ENCODE results near the gene CHST8.

The CHST8 gene

DNA sequence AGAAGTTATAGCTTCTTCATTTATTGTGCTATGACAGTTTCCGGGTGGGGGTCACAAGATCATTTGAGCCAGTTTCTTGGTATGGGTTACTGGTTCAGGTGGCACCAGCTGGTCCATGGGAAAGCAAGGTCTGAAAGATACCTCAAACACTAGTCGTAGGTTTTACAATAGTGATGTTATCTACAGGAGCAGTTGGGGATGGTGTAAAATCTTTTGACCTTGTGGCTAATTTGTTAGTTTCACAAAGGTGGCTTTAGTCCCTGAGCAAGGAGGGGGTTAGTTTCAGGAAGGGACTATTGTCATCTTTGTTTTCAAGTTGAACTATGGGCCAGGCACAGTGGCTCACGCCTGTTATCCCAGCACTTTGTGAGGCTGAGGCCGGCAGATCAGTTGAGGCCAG lies 24.6 kb downstream of the CHST8 start:
- no peak for DNase-seq (ENCODE audit: extremely low read depth, insufficient read length)
- no peak overlapping the region for H3K4me3 ChIP-seq (replicated peaks; ENCODE audit: low read depth, low read length)
- no peaks in the 10 kb centered on the region for H3K36me3 ChIP-seq (ENCODE audit: control insufficient read depth, insufficient read depth, low read length)
- TF ChIP-seq, protein P1, sequence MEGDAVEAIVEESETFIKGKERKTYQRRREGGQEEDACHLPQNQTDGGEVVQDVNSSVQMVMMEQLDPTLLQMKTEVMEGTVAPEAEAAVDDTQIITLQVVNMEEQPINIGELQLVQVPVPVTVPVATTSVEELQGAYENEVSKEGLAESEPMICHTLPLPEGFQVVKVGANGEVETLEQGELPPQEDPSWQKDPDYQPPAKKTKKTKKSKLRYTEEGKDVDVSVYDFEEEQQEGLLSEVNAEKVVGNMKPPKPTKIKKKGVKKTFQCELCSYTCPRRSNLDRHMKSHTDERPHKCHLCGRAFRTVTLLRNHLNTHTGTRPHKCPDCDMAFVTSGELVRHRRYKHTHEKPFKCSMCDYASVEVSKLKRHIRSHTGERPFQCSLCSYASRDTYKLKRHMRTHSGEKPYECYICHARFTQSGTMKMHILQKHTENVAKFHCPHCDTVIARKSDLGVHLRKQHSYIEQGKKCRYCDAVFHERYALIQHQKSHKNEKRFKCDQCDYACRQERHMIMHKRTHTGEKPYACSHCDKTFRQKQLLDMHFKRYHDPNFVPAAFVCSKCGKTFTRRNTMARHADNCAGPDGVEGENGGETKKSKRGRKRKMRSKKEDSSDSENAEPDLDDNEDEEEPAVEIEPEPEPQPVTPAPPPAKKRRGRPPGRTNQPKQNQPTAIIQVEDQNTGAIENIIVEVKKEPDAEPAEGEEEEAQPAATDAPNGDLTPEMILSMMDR (IDR thresholded peaks at IDR 0.05; ENCODE audit: insufficient read depth, low read length, poor library complexity, severe bottlenecking): no peak
- H3K27me3 ChIP-seq (replicated peaks; ENCODE audit: control insufficient read depth, insufficient read depth, low read length): no peaks in the 10 kb centered on the region

DNA sequence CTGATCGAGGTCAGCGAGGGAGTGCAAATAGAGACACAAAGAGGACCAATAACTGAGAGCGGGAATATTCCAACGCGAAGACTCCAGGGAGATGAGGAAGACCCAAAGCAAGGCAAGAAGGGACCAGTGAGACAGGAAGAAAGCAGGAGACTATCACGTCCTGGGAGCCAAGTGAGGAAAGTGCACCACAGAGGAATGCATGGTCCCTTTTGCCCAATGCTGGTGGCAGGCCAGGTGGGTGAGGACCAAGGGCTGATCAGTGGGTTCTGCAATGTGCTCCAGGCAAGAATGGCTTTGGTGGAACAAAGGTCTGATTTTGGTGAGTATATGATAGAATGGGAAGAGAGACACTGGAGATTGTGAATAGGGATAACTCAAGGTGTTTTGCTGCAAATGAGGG lies 25.4 kb downstream of the CHST8 start:
- no peaks in the 10 kb centered on the region for H3K27me3 ChIP-seq (replicated peaks; ENCODE audit: control insufficient read depth, insufficient read depth, low read length)
- no peak for DNase-seq (ENCODE audit: extremely low read depth, insufficient read length)
- H3K4me3 ChIP-seq (replicated peaks; ENCODE audit: low read depth, low read length): no peak overlapping the region
- TF ChIP-seq, protein P1 (IDR thresholded peaks at IDR 0.05; ENCODE audit: insufficient read depth, low read length, poor library complexity, severe bottlenecking): no peak
- no peaks in the 10 kb centered on the region for H3K36me3 ChIP-seq (ENCODE audit: control insufficient read depth, insufficient read depth, low read length)

DNA sequence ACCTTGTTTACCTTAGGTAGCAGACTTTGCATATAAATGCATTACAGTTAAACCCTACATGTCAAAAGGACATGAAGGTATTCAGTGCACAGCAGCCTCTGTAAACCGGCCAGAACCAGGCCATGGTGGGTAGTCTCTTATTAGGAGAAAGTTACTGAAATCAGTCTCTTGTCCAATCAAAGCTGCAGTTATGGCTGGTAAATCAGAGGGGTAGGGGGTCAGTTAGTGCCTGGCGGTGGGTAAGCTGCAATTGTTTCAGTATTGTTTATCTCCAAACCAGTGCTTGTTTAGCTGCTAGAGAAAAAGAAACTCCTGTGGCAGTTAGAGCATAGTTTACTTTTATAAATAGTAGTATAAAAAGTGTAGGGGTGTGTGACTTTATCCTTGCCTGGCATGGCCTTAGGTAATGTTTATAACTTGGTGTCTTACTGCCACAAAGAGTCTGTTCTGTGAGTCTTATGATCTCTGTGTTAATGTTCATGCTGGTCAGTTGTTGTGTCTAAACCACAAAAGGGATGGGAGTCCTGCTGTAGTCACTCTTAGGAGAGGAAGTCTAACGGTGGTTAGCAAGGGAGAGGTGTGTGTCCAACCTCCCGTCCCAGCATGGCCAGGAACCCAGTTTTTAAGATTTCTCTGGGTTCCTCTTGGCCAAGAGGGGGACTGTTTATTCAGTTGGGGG lies 28.0 kb downstream of the CHST8 start:
- Histone ChIP-seq H3K27me3 (replicated peaks; ENCODE audit: control insufficient read depth, insufficient read depth, low read length) (no peaks in the 10 kb centered on the region), H3K4me3 (replicated peaks; ENCODE audit: low read depth, low read length) (no peak overlapping the region), H3K36me3 (ENCODE audit: control insufficient read depth, insufficient read depth, low read length) (no peaks in the 10 kb centered on the region)
- no peak for DNase-seq (ENCODE audit: extremely low read depth, insufficient read length)
- TF ChIP-seq, protein P1 (IDR thresholded peaks at IDR 0.05; ENCODE audit: insufficient read depth, low read length, poor library complexity, severe bottlenecking): no peak

DNA sequence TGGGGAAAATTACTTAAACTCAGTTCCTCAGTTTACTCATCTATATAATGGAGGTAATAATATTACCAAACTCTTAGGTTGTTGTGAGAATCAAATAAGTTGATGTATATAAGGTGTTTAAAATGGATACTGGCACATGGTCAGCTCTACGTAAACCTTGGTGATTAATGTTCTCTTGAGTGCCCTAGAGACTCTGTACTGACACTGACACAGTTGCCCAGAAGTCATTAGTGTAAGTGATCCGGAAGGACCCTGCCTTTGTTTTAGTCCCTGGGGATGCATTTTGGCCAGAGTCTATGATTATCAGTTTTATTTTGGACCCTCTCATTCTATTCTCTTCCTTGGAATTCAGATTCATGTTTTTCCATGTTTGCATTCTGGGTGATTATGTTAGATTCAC lies 31.9 kb downstream of the CHST8 start:
- H3K27me3 ChIP-seq (replicated peaks; ENCODE audit: control insufficient read depth, insufficient read depth, low read length): no peaks in the 10 kb centered on the region
- H3K36me3 ChIP-seq (ENCODE audit: control insufficient read depth, insufficient read depth, low read length): no peaks in the 10 kb centered on the region
- no peak overlapping the region for H3K4me3 ChIP-seq (replicated peaks; ENCODE audit: low read depth, low read length)
- TF ChIP-seq, protein P1 (IDR thresholded peaks at IDR 0.05; ENCODE audit: insufficient read depth, low read length, poor library complexity, severe bottlenecking): no peak
- no peak for DNase-seq (ENCODE audit: extremely low read depth, insufficient read length)

DNA sequence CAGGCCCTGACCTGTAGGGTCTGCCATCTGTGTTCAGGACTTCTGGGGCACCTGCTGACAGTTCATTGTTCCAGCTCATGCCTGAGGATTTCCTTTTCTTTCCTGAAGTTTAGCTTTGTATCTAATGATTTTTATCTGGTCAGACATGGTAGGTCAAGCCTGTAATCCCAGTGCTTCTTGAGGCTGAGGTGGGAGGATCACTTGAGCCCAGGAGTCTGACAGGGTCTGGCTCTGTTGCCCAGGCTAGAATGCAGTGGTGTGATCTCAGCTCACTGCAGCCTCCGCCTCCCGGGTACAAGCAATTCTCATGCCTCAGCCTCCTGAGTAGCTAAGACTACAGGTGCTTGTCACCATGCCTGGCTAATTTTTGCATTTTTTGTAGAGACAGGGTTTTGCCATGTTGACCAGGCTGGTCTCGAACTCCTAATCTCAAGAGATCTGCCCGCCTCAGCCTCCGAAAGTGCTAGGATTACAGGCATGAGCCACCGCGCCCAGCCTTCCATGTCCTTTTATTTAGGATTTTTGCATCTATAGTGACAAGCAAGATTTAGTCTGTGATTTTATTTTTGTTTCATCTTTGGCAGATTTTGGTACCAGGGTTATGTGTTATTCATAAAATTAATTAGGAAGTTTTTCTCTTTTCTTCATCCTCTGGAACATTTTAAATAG lies 33.2 kb downstream of the CHST8 start:
- TF ChIP-seq, protein P1 (IDR thresholded peaks at IDR 0.05; ENCODE audit: insufficient read depth, low read length, poor library complexity, severe bottlenecking): no peak
- DNase-seq (ENCODE audit: extremely low read depth, insufficient read length): no peak

More for the DNA sequence above, 33.2 kb downstream of the CHST8 start:
- H3K4me3 ChIP-seq (replicated peaks; ENCODE audit: low read depth, low read length): no peak overlapping the region
- H3K36me3 ChIP-seq (ENCODE audit: control insufficient read depth, insufficient read depth, low read length): no peaks in the 10 kb centered on the region
- no peaks in the 10 kb centered on the region for H3K27me3 ChIP-seq (replicated peaks; ENCODE audit: control insufficient read depth, insufficient read depth, low read length)

Data from GM06990 (cell line).